ENCODE measurements around the gene LPAR6. TPM values are rescaled to one million over a fixed set of nuclear protein-coding genes. Genes with fewer than 3 reads are reported as not detected.
A peak's percentile ranks its signal among the peaks of the same experiment; 100 is the strongest.
"Not testable (repeated sequence)": the region's sequence is repeated elsewhere in the genome, so short reads cannot be mapped to it uniquely, and the experiment has no call there.

The LPAR6 gene, protein sequence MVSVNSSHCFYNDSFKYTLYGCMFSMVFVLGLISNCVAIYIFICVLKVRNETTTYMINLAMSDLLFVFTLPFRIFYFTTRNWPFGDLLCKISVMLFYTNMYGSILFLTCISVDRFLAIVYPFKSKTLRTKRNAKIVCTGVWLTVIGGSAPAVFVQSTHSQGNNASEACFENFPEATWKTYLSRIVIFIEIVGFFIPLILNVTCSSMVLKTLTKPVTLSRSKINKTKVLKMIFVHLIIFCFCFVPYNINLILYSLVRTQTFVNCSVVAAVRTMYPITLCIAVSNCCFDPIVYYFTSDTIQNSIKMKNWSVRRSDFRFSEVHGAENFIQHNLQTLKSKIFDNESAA
- 10 to 100 TPM in 2 of 4 donors, 1 to 10 TPM in 2; 6.5 to 25.4 (median 15.7) TPM for total RNA-seq

GRCh38 chr13:48412881-48413351, at the start of gene LPAR6:
LPAR6 (minus strand) TSS chr13:48413113; CDS start chr13:48412423, 690 bp downstream.
- WGBS, 2 donors (ENCODE audit: low coverage in 1 of 2), result 39 to 57% methylated on average over 2 to 4 of the region's 4 CpGs
- Histone ChIP-seq H3K4me3 (peak within 1 kb of the TSS; percentile 47 to 50), H3K27me3 (no peaks in the 10 kb centered on the region), H3K27ac (peak within 1 kb of the TSS; percentile 50 to 74 (median 68)), H3K36me3 (peaks cover 0 to 16% of the 10 kb centered on the region in 2 donors), H3K4me1 (no peaks in the 10 kb centered on the region), H3K9me3 (no peaks in the 10 kb centered on the region)
- TF ChIP-seq, protein P1, sequence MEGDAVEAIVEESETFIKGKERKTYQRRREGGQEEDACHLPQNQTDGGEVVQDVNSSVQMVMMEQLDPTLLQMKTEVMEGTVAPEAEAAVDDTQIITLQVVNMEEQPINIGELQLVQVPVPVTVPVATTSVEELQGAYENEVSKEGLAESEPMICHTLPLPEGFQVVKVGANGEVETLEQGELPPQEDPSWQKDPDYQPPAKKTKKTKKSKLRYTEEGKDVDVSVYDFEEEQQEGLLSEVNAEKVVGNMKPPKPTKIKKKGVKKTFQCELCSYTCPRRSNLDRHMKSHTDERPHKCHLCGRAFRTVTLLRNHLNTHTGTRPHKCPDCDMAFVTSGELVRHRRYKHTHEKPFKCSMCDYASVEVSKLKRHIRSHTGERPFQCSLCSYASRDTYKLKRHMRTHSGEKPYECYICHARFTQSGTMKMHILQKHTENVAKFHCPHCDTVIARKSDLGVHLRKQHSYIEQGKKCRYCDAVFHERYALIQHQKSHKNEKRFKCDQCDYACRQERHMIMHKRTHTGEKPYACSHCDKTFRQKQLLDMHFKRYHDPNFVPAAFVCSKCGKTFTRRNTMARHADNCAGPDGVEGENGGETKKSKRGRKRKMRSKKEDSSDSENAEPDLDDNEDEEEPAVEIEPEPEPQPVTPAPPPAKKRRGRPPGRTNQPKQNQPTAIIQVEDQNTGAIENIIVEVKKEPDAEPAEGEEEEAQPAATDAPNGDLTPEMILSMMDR (IDR thresholded peaks at IDR 0.05), result no peak
- TF ChIP-seq POLR2A (IDR thresholded peaks at IDR 0.05) (peak; percentile 24 to 37), EP300 (IDR thresholded peaks at IDR 0.05) (no peak), POLR2AphosphoS5 (IDR thresholded peaks at IDR 0.05) (peak; percentile 69)
- ATAC-seq, result peak; percentile 74

- no peaks in the 10 kb centered on the region for H3K27me3 ChIP-seq
- peaks cover 0 to 82% of the 10 kb centered on the region in 2 donors for H3K36me3 ChIP-seq
- H3K4me1 ChIP-seq, result no peaks in the 10 kb centered on the region
- no peak for ATAC-seq
- H3K27ac ChIP-seq, result no peak overlapping the region
- TF ChIP-seq, protein P1 (IDR thresholded peaks at IDR 0.05), result no peak
- TF ChIP-seq POLR2A (IDR thresholded peaks at IDR 0.05), result no peak
- 100% methylated on average over 1 of the region's 28 CpGs; no CpG with 5 or more reads in 1 of the 2 donors for WGBS, 2 donors (ENCODE audit: low coverage in 1 of 2)
- no peaks in the 10 kb centered on the region for H3K9me3 ChIP-seq
- no peak overlapping the region for H3K4me3 ChIP-seq
Measured at GRCh38 chr13:48457578-48458242, 44.8 kb upstream of the LPAR6 start.

DNA sequence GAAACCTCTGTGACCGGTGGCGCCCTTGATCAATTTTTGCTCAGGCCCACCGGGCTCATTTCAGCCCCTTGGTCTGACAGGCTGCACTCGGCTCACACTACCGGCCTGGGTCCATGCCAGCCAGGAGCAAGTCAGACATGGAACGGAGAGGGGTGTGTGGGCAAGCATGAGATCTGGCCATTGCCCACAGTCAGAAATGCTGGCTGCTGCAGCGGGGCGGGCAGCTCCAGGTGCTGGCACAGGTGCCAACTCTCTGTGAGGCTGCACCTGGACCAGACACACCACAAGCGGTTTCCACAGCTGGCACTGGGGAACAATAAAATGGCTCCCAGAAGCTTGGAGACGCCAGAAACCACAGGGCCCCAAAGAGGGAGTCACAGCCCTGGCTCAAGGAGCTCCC, 43.6 kb upstream of the LPAR6 start:
- Histone ChIP-seq H3K27ac (no peak overlapping the region), H3K4me3 (no peak overlapping the region), H3K27me3 (no peaks in the 10 kb centered on the region), H3K36me3 (peaks cover 0 to 75% of the 10 kb centered on the region in 2 donors), H3K9me3 (no peaks in the 10 kb centered on the region), H3K4me1 (no peaks in the 10 kb centered on the region)
- ATAC-seq, result no peak
- 84 to 95% methylated on average over 2 to 5 of the region's 10 CpGs for WGBS, 2 donors (ENCODE audit: low coverage in 1 of 2)
- no peak for TF ChIP-seq POLR2AphosphoS5 (IDR thresholded peaks at IDR 0.05)
- TF ChIP-seq POLR2A (IDR thresholded peaks at IDR 0.05), result no peak
- TF ChIP-seq EP300 (IDR thresholded peaks at IDR 0.05), result no peak
- TF ChIP-seq, protein P1 (IDR thresholded peaks at IDR 0.05), result no peak

DNA sequence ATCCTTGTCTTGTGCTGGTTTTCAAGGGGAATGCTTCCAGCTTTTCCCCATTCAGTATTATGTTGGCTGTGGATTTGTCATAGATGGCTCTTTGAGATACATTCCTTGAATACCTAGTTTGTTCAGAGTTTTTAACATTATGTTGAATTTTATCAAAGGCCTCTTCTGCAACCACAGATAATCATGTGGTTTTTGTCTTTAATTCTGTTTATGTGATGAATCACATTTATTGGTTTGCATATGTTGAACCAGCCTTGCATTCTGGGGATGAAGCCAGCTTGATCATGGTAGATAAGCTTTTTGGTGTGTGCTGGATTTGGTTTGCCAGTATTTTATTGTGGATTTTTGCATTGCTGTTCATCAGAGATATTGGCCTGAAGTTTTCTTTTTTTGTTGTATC, 38.3 kb upstream of the LPAR6 start:
- not testable (repeated sequence) for ATAC-seq, H3K27me3 ChIP-seq, H3K4me1 ChIP-seq, H3K27ac ChIP-seq, H3K4me3 ChIP-seq
- H3K36me3 ChIP-seq, result peaks cover 0 to 25% of the 10 kb centered on the region in 2 donors
- peaks cover 0 to 16% (median 0%) of the 10 kb centered on the region in 3 donors for H3K9me3 ChIP-seq

DNA sequence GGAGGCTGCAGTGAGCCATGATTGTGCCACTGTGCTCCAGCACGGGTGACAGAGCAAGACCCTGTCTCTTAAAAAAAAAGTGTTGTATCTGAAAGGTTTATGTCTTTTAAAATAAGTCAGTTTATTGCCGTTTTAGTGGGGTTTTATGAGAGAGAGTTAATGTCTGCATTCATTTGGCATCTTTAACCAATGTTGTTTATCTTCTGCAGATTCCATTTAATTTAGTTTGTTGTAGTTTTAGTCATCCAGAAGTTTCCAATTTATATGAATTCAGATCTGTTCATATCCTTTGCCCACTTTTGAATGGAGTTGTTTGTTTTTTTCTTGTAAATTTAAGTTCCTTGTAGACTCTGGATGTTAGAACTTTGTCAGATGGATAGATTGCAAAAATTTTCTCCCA, 36.7 kb upstream of the LPAR6 start:
- TF ChIP-seq, protein P1 (IDR thresholded peaks at IDR 0.05), result no peak
- TF ChIP-seq EP300 (IDR thresholded peaks at IDR 0.05), result no peak
- TF ChIP-seq POLR2A (IDR thresholded peaks at IDR 0.05), result no peak
- no peak for TF ChIP-seq POLR2AphosphoS5 (IDR thresholded peaks at IDR 0.05)
- no peaks in the 10 kb centered on the region for H3K4me1 ChIP-seq
- no peak overlapping the region for H3K27ac ChIP-seq
- peaks cover 0 to 18% of the 10 kb centered on the region in 2 donors for H3K36me3 ChIP-seq
- H3K27me3 ChIP-seq, result no peaks in the 10 kb centered on the region
- H3K9me3 ChIP-seq, result peaks cover 0 to 16% (median 0%) of the 10 kb centered on the region in 3 donors
- 61 to 95% methylated on average over 2 of the region's 2 CpGs for WGBS, 2 donors (ENCODE audit: low coverage in 1 of 2)
- H3K4me3 ChIP-seq, result no peak overlapping the region
- ATAC-seq, result no peak
